Ovary (tissue), 3 donors: ENCODE measurements around the gene SAE1.

ENCODE experiments used
- EP300 ChIP-seq: sonication (generic); formaldehyde crosslinking; IDR thresholded peaks from one replicate; pipeline ENCODE4 v1.6.1; 2017; ENCODE audit warnings: antibody characterized with exemption
- POLR2A ChIP-seq: fragments of 450-650 bp; IDR thresholded peaks from one replicate; pipeline ENCODE4 v1.6.1; 2017; ENCODE audit warnings: antibody characterized with exemption, mild to moderate bottlenecking, moderate library complexity
- TF ChIP-seq, protein P1 (sequence below), 3 donors: fragments of 450-650 bp in 2 of 3; fragments of 200-600 bp in 1 of 3; IDR thresholded peaks; one replicate each; pipeline versions ENCODE4 v1.5.1 to v1.8.0; 2016 to 2022; ENCODE audit warnings: antibody characterized with exemption in 3 of 3, mild to moderate bottlenecking in 1 of 3
- donor health status: DM: no; HTN: no; CAD: no.

DNA sequence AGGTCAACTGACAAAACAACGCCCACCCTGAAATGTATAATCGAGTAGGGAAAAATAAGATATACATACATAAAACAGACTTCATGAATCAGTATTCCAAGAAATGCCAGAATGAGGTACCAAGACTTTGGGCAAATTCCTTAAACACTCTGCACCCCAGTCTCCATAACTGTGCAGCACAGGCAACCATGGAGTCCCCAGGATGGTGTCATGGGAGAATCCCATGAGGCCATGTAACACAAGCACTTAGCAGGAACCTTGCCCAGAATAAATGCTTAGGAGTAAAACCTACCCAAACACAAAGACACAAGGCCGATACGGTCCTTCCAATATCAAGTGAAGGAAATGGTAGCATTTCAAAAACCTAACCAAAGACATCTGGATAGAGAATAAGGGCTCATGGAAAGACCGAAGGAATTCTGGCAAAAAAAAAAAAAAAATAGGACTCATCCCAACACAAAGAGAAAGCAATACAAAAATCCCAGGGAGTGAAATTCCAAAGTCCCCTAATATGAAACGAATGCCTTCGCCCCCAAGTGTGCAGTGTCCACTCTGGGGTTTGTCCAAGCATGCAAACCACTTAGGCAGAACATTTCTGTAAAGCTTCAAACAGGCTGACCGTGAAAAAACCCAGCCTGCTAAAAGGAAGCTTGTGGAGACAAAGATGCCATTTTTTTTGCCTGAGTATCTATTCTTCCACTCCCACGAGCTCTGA lies 28.1 kb upstream of the SAE1 start:
- TF ChIP-seq, protein P1, sequence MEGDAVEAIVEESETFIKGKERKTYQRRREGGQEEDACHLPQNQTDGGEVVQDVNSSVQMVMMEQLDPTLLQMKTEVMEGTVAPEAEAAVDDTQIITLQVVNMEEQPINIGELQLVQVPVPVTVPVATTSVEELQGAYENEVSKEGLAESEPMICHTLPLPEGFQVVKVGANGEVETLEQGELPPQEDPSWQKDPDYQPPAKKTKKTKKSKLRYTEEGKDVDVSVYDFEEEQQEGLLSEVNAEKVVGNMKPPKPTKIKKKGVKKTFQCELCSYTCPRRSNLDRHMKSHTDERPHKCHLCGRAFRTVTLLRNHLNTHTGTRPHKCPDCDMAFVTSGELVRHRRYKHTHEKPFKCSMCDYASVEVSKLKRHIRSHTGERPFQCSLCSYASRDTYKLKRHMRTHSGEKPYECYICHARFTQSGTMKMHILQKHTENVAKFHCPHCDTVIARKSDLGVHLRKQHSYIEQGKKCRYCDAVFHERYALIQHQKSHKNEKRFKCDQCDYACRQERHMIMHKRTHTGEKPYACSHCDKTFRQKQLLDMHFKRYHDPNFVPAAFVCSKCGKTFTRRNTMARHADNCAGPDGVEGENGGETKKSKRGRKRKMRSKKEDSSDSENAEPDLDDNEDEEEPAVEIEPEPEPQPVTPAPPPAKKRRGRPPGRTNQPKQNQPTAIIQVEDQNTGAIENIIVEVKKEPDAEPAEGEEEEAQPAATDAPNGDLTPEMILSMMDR (IDR thresholded peaks at IDR 0.05), result no peak
- TF ChIP-seq EP300 (no peak), POLR2A (no peak)
